ENCODE data around the gene ABHD16B. TPM values are rescaled to one million over a fixed set of nuclear protein-coding genes. Genes with fewer than 3 reads are reported as not detected.
A peak's percentile ranks its signal among the peaks of the same experiment; 100 is the strongest.

ABHD16B gene
- total and polyA plus RNA-seq, 2 of the 13 experiments (the other 11 are each of a cell fraction or from before 2014, with no cell fraction given), result not detected

- TF ChIP-seq ZBTB40 (IDR thresholded peaks at IDR 0.05) (no peak), ZBTB40 (CRISPR knock-in tag; IDR thresholded peaks at IDR 0.05) (0 out of 2 replicates have a peak, but pooled peaks have one; percentile 6), MED8 (CRISPR knock-in tag; IDR thresholded peaks at IDR 0.05; ENCODE audit: insufficient replicate concordance) (peak; percentile 23), ZNF543 (CRISPR knock-in tag; IDR thresholded peaks at IDR 0.05) (peak; percentile 57; the same call in 1 of the 2 replicates), ARID4A (CRISPR knock-in tag; IDR thresholded peaks at IDR 0.05; ENCODE audit: borderline replicate concordance) (0 out of 2 replicates have a peak, but pooled peaks have one; percentile 24), PTBP1 (IDR thresholded peaks at IDR 0.05; ENCODE audit: low read depth, low read length, poor library complexity, severe bottlenecking) (peak; percentile 5), ZNF224 (CRISPR knock-in tag; IDR thresholded peaks at IDR 0.05) (no peak), ZNF691 (CRISPR knock-in tag; IDR thresholded peaks at IDR 0.05; ENCODE audit: borderline replicate concordance, low read depth) (0 out of 2 replicates have a peak, but pooled peaks have one; percentile 6), ZFP36L1 (CRISPR knock-in tag; IDR thresholded peaks at IDR 0.05) (no peak), ZSCAN22 (CRISPR knock-in tag; IDR thresholded peaks at IDR 0.05) (0 out of 2 replicates have a peak, but pooled peaks have one; percentile 36), ZNF557 (CRISPR knock-in tag; IDR thresholded peaks at IDR 0.05) (no peak), SAP130 (CRISPR knock-in tag; IDR thresholded peaks at IDR 0.05; ENCODE audit: low read depth) (no peak; the same call in none of the 2 replicates), E2F5 (CRISPR knock-in tag; conservative IDR thresholded peaks at IDR 0.05) (no peak)
These were observed 6.4 kb upstream of the ABHD16B start (continued) for GRCh38 chr20:63854766-63855362.

Data from HepG2 (cell line).